ENCODE results near the gene ZFHX2.

ZFHX2 gene

DNA sequence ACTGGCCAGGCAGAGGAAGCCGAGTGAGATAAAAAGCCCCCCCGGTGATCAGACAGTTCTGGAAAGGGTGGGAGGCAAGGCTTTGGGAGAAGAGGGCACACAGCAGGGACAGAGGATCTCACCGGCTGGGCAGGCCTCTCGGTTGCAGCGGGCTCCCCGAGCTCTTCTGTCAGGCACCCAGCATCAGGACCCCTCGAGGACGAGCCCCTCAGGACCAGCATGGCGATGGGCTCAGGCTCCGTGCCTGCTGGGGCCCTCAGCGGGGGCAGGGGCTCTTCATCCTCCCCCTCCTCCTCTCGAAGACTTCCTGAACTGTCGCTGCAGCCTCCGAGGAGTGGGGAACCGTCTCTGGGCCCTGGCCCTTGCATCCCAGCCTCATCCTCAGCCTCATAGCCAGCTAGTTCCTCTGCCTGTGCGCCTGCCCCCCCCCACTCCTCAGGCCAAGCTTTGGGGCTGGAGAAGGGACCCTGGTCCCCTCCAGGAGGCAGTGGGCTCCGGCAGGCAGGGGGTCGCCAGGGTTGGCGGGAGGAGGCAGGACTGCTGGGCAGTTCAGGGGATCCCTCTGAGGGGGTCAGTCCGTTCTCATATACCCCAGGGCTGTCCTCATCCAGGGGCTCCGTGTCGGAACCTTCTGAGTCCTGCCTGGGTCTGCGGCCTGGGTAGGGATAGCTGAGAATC, 19.4 kb upstream of the ZFHX2 start:
- TF ChIP-seq, protein P1, sequence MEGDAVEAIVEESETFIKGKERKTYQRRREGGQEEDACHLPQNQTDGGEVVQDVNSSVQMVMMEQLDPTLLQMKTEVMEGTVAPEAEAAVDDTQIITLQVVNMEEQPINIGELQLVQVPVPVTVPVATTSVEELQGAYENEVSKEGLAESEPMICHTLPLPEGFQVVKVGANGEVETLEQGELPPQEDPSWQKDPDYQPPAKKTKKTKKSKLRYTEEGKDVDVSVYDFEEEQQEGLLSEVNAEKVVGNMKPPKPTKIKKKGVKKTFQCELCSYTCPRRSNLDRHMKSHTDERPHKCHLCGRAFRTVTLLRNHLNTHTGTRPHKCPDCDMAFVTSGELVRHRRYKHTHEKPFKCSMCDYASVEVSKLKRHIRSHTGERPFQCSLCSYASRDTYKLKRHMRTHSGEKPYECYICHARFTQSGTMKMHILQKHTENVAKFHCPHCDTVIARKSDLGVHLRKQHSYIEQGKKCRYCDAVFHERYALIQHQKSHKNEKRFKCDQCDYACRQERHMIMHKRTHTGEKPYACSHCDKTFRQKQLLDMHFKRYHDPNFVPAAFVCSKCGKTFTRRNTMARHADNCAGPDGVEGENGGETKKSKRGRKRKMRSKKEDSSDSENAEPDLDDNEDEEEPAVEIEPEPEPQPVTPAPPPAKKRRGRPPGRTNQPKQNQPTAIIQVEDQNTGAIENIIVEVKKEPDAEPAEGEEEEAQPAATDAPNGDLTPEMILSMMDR (IDR thresholded peaks at IDR 0.05; ENCODE audit: low read depth, low read length, missing control alignments): no peak
- DNase-seq (ENCODE audit: low read depth): no peak
- H3K4me3 ChIP-seq (ENCODE audit: low read depth, low read length): no peak overlapping the region

DNA sequence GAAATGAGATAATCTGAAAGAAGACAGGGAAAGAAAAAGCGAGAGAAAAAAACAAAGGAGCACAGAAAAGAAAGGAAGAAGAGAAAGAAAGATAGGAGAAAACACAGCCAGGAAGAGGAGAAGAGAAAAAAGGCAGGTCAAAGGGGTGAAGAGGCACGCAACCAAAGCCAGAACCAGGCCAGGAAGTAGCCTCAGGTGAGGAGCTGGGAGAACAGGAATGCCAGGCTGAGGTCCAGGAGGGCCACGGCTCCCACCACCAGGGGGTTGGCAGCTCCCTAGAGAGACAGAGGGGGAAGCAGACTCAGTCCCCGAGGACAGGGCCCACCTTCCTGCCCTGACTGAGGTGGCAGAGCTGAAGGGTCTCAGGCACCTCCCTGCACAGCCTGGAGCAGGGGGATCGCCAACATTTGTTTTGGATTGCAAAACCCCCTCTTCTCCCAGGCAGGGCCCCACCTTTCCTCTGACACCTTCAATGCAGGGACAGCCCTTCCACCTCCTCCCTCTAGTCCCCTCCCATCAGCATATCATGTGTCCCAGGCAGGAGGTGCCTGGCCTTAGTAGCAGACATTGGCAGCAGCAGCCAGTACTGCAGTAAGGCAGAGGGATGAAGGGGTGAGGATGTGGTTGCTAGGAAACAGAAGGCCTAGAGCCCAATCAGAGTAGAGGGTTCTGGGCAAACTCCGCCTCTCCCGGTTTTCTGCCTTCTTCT, 18.0 kb upstream of the ZFHX2 start:
- H3K4me3 ChIP-seq (ENCODE audit: low read depth, low read length): no peak overlapping the region
- TF ChIP-seq, protein P1 (IDR thresholded peaks at IDR 0.05; ENCODE audit: low read depth, low read length, missing control alignments): peak; percentile 18
- no peak for DNase-seq (ENCODE audit: low read depth)

DNA sequence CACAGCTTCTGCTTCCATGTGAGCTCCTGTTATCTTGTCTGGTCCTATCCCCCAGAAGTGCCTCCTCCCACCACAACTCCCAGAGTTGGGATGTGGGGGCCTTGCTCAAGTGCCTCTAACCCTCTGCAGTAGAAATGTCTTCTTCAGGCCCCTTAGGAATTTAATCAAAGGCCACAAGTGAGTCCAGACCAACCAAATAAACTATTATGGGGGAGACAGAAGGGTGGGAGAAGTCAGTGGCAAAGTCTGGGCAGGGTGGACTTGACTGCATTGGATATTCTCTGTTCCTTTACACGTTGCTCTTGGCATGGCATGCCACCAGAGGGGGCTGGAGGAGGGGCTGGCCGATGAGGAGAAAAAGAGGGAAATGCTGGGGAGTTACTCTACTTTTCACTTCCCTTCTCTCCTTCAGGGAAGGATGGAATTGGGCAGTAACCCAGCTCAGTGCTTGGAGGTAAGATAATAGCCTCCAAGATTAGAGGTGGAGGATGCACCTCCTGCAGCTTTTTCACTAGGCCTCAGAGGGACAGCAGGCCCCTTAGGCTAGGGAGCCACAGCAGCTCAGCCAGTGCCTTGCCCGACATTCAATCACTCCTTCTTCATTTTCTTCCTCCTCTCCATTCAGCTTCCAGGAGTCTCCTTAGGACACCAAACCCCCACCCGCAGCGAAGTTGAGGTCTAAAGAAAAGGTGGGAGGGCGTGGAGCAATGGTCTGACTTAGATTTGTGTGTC, 17.2 kb upstream of the ZFHX2 start:
- no peak overlapping the region for H3K4me3 ChIP-seq (ENCODE audit: low read depth, low read length)
- no peak for DNase-seq (ENCODE audit: low read depth)
- TF ChIP-seq, protein P1 (IDR thresholded peaks at IDR 0.05; ENCODE audit: low read depth, low read length, missing control alignments): peak; percentile 54

DNA sequence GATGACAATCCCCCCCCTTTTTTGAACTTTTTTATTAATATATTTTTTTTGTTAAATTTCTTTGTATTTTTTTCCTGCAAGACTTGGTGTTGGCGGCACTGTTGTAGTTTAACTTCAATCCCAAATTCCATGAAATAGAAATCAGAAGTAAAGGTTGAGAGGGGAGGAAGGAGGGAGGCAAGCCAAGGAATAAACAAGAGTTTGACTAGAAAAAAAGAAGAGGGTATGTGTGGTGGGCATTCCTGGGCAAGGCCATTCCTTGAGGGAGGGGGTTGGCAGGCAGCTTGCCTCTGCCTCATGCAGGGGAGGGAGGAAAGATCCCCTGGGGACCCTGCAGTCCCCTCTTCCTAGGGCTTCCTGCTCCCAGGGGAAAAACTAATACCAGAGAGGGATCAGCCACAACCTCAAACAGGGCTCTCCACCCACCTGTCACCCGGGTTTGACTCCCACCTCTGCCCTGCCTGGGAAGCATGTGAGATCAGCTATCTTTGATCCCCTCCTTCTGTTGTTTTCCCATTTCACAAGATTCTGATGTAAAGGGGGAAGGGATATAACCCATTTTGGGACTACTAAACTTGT, 16.5 kb upstream of the ZFHX2 start:
- H3K4me3 ChIP-seq (ENCODE audit: low read depth, low read length): peak overlapping the region; percentile 86
- no peak for DNase-seq (ENCODE audit: low read depth)
- TF ChIP-seq, protein P1 (IDR thresholded peaks at IDR 0.05; ENCODE audit: low read depth, low read length, missing control alignments): no peak

DNA sequence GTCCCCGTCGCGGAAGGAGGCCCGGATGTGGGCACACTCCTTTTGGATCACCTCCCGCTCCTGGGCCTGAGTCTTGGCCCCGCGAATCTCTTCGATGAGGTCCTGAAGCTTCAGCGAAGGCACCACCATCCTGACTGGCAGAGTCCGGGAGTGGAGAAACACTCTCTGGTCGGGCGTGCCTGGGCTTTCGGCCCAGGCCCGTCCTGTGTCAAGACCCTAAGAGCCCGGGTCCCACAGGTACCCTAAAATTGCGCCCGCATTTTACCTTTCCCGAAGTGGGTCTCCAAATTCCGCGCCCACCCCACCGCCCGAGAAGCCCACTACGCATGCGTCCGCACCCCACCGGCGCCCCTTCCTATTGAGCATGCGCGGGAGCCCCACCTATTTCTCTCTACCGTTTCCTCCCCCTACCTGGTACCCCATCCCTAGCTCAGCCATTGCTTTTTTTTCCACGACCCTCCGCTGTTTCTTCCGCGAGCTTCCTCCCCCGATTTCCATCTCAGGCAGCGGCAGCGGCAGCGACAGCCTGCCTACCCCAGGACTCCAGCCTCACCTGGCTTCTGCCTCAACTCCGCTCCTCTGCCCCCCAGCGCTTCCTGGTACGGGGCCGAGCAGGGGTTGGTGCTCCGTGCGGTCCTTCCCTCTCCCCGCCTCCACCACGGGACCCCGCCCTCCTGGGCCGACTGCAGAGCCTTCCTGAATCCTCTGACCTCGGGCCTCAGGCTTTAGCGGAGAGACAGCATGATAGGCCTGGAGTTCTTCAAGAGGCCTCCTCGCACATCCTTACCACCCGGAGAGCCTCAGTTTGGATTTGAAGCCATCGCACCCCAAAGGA, 15.8 kb upstream of the ZFHX2 start, which contains the start of gene AP1G2:
AP1G2 (minus strand) TSS at position 606 of the 835 bp plus-strand sequence; CDS start at position 129, 477 bp downstream.
- peak; percentile 74 for DNase-seq (ENCODE audit: low read depth)
- TF ChIP-seq, protein P1 (IDR thresholded peaks at IDR 0.05; ENCODE audit: low read depth, low read length, missing control alignments): no peak

DNA sequence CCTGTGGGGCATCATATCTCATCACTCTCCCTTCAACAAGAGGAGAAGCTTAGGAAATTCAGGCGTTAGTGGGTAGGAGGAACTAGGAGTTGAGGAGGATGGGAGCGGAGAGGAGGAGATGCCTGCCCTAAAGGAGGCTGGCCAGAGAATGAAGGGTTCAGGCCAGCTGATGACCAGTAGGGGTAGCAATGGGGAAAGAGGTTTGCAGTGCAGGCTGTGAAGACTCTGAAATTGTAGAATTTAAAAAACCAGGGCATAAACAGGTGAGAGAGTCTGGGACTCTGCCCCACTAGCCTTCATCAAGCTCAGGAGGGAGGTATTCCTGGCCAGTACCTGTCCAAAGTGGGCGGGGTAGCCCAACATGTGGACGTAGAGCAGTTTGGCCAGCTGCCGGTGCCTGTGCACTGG, 15.2 kb upstream of the ZFHX2 start:
- H3K4me3 ChIP-seq (ENCODE audit: low read depth, low read length): peak overlapping the region; percentile 86
- DNase-seq (ENCODE audit: low read depth): no peak
- TF ChIP-seq, protein P1 (IDR thresholded peaks at IDR 0.05; ENCODE audit: low read depth, low read length, missing control alignments): no peak

More for the DNA sequence above, 15.8 kb upstream of the ZFHX2 start, which contains the start of gene AP1G2:
- peak within 1 kb of the TSS; percentile 86 for H3K4me3 ChIP-seq (ENCODE audit: low read depth, low read length)
